Epithelial cell of esophagus (primary cell): ENCODE data around the gene IDH2.
"Not testable (repeated sequence)": the region's sequence is repeated elsewhere in the genome, so short reads cannot be mapped to it uniquely, and the experiment has no call there.

Experiments used
- DNase-seq: peaks from one replicate; pipeline ENCODE4 v3.0.0; 2010; ENCODE audit warnings: low read depth
- H3K4me3 ChIP-seq: 2 replicates; pipeline ENCODE4 v1.5.1; 2011; ENCODE audit warnings: mild to moderate bottlenecking, low read length, control low read depth
- TF ChIP-seq, protein P1 (sequence below): IDR thresholded peaks from 2 replicates; pipeline ENCODE4 v1.5.1; 2011; ENCODE audit warnings: low read depth, mild to moderate bottlenecking, low read length, control low read depth, inconsistent platforms; ENCODE audit not compliant: insufficient read depth; ENCODE audit errors: missing control alignments

Gene IDH2

DNA sequence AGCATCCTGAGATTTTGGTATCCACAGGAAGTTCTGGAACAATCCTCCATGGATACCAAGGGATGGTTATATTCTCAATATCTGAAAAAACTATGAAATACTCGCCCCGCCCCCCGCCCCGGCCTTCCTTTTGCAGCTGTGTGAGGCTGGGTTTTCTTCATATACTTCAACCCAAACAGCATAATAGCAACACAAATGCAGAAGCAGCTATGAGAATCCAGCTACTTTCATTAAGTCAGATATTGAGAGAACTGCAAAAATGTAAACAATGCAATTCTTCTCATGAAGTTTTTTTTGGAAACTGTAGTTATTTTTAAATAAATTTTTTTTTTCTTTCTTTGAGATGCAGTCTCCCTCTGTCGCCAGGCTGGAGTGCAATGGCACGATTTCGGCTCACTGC lies 10.9 kb upstream of the IDH2 start:
- TF ChIP-seq, protein P1, sequence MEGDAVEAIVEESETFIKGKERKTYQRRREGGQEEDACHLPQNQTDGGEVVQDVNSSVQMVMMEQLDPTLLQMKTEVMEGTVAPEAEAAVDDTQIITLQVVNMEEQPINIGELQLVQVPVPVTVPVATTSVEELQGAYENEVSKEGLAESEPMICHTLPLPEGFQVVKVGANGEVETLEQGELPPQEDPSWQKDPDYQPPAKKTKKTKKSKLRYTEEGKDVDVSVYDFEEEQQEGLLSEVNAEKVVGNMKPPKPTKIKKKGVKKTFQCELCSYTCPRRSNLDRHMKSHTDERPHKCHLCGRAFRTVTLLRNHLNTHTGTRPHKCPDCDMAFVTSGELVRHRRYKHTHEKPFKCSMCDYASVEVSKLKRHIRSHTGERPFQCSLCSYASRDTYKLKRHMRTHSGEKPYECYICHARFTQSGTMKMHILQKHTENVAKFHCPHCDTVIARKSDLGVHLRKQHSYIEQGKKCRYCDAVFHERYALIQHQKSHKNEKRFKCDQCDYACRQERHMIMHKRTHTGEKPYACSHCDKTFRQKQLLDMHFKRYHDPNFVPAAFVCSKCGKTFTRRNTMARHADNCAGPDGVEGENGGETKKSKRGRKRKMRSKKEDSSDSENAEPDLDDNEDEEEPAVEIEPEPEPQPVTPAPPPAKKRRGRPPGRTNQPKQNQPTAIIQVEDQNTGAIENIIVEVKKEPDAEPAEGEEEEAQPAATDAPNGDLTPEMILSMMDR, result no peak
- no peak overlapping the region for H3K4me3 ChIP-seq
- no peak for DNase-seq

DNA sequence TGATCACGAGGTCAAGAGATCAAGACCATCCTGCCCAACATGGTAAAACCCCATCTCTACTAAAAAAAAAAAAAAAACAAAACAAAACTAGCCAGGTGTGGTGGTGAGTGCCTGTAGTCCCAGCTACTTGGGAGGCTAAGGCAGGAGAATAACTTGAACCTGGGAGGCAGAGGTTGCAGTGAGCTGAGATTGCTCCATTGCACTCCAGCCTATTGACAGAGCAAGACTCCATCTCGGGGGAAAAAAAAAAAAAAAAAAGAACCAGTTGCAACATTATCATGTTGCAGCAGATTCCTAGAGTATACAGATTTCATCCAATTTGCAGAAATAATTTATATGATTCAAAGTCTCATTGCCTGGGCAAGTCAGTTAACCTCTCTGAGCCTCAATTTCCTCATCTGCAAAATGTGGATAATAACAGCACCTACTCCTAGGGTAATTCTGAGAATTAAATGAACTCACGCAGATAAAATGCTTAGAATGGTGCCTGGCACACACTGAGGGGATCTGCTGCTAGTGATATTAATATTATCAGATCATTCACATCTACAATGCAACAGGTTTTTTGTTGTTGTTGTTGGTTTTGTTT lies 7.0 kb upstream of the IDH2 start:
- peak; percentile 25 for DNase-seq
- not testable (repeated sequence) for H3K4me3 ChIP-seq

DNA sequence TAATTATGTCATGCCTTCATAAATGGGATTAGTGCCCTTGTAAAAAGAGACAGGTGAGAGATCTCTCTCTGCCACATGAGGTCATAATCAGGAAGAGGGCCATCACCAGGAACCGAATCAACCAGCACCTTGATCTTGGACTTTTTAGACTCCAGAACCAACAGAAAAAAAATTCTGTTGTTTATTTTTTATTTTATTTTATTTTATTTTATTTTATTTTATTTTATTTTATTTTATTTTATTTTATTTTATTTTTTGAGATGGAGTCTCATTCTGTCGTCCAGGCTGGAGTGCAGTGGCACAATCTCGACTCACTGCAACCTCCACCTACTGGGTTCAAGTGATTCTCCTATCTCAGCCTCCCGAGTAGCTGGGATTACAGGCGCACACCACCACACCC lies 5.8 kb upstream of the IDH2 start:
- not testable (repeated sequence) for DNase-seq, H3K4me3 ChIP-seq

DNA sequence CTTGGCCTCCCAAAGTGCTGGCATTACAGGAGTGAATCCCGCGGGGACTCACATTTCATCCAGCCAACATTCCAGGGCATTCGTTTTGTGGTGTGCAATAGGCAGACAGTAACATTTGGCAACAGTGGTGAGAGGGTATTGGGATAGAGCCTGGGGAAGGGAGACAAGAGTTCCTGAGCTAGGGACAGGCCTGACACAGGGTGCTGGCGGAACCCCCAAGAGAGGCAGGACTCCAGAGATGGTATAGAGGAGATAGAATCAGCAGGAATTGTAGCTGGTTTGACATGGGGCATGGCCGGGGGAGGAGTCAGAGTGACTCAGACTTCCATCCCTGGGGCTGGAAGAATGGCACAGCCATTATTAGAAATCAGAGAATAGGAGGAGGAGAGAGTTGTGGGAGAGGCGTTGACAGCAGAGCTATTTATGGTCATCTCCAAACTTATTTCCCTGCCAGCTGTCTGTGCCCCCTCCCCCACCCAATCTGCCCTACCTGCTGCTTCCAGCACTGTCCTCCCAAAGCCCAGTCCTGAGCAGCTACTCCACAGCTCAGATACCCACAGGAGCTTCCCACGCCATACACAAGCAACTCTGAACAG lies 4.4 kb upstream of the IDH2 start:
- H3K4me3 ChIP-seq, result no peak overlapping the region
- TF ChIP-seq, protein P1, result no peak
- DNase-seq, result peak; percentile 80

DNA sequence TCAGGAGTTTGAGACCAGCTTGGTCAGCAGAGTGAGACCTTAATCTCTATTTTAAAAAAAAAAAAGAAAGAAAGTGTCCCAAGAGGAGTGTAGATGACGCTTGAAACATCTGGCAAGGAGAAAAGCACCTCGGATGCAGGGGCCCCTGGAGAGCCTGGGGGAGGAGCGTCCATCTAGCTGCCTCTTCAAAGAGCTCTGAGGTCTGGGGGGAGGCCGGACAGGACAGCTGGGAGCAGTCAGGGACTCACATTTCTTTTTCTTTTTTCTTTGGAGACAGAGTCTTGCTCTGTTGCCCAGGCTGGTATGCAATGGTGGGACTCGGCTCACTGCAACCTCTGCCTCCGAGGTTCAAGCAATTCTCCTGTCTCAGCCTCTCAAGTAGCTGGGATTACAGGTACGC lies 3.3 kb upstream of the IDH2 start:
- TF ChIP-seq, protein P1, result no peak

DNA sequence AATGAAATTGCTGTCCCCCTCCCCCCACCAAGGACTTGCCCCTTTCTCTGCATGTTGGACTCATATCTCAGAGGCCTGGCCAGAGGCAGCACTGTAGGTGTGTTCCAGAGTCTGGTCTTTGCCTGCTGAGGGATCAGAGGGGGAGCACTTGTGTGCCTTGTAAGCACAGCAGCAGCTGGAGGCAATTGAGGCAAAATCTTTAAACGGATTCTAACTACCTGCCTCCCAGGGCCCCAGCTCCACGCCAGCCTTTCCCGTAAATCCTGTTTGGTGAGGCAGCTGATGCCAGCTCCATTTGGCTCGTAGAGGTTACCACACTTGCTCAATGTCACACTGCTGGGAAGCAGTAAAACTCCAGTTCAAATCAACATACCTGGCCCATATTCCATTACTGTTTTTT lies 2.3 kb upstream of the IDH2 start:
- TF ChIP-seq, protein P1, result no peak
- DNase-seq, result peak; percentile 75

More for the DNA sequence above, 3.3 kb upstream of the IDH2 start:
- no peak overlapping the region for H3K4me3 ChIP-seq
- no peak for DNase-seq

DNA sequence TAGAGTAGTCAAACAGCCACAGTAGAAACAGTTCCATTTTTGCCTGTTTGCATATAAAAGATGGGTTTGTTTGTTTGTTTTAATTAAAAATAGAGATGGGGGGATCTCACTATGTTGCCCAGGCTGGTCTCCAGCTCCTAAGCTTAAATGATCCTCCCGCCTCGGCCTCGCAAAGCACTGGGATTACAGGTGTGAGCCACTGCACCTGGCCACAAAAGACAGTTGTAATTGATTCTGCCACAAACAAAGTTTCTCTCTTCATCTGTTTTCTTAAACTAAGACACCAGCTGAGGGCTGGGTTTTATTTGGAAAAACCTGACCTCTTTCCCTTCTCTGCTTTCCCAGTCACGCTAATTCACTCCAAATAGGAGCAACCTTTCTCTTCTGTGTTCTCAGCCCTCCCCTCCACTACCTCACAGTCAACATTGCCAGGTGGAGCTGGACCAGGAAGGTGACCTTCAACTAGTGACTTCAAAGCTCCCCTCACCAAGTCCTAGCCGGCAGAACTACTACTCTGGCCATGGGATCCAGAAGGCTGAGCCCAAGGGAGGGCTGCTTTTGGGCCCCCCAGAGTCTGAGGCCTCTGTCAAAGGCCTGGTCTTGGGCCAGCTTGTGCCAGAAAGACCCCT lies 1.5 kb upstream of the IDH2 start:
- H3K4me3 ChIP-seq, result no peak overlapping the region
- no peak for DNase-seq
- TF ChIP-seq, protein P1, result no peak

More for the DNA sequence above, 2.3 kb upstream of the IDH2 start:
- H3K4me3 ChIP-seq, result peak overlapping the region; percentile 8
